ENCODE measurements around the gene RASGRF1.

DNA sequence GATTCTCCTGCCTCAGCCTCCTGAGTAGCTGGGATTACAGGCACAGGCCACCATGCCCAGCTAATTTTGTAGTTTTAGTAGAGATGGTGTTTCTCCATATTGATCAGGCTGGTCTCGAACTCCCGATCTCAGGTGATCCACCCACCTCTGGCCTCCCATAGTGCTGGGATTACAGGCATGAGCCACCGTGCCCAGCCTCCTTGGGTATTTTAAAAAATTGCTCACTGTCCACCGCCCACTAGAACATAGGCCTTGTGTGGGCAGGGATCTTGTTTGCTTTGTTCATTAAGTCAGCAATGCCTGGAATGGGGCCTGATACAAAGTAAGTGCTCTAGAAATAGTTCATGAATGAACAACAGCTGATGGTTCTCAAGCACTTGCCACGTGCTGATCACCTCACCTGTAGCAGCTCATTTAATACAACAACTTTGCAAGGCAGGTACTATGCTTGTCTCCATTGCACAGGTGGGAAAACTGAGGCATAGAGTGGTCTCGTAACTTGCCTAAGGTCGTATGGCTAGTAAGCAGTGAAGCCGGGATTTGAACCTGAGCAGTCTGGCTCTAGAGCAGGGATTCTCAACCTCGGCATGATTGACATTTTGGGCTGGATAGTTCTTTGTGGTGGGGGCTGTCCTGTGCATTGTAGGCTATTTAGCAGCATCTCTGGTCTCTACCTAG, 133.0 kb downstream of the RASGRF1 start:
- TF ChIP-seq, protein P1, sequence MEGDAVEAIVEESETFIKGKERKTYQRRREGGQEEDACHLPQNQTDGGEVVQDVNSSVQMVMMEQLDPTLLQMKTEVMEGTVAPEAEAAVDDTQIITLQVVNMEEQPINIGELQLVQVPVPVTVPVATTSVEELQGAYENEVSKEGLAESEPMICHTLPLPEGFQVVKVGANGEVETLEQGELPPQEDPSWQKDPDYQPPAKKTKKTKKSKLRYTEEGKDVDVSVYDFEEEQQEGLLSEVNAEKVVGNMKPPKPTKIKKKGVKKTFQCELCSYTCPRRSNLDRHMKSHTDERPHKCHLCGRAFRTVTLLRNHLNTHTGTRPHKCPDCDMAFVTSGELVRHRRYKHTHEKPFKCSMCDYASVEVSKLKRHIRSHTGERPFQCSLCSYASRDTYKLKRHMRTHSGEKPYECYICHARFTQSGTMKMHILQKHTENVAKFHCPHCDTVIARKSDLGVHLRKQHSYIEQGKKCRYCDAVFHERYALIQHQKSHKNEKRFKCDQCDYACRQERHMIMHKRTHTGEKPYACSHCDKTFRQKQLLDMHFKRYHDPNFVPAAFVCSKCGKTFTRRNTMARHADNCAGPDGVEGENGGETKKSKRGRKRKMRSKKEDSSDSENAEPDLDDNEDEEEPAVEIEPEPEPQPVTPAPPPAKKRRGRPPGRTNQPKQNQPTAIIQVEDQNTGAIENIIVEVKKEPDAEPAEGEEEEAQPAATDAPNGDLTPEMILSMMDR (conservative IDR thresholded peaks at IDR 0.05; ENCODE audit: low read length) = no peak
- TF ChIP-seq EZH2phosphoT487 (IDR thresholded peaks at IDR 0.05; ENCODE audit: borderline replicate concordance) = no peak
